Hepatocyte (in vitro differentiated cells): ENCODE results near the gene PTCD2. TPM values are rescaled to one million over a fixed set of nuclear protein-coding genes. Genes with fewer than 3 reads are reported as not detected.
A peak's percentile ranks its signal among the peaks of the same experiment; 100 is the strongest.

Experiments
- DNase-seq: peaks from one replicate; pipeline ENCODE4 v3.0.0-alpha.2; 2016; ENCODE audit warnings: low spot score
- H2AFZ ChIP-seq: fragments of 200-600 bp; sonication (generic); 2 replicates; pipeline ENCODE4 v1.6.0; 2016; ENCODE audit warnings: antibody characterized with exemption, mild to moderate bottlenecking
- H3K27ac ChIP-seq: fragments of 200-600 bp; sonication (generic); 2 replicates; pipeline ENCODE4 v1.5.1; 2016; ENCODE audit warnings: mild to moderate bottlenecking
- H3K27me3 ChIP-seq: fragments of 200-600 bp; sonication (generic); 2 replicates; pipeline ENCODE4 v1.6.1; 2016
- H3K36me3 ChIP-seq: fragments of 200-600 bp; sonication (generic); replicated peaks from 2 replicates; pipeline ENCODE4 v1.5.1; 2016; ENCODE audit warnings: low read depth; ENCODE audit not compliant: insufficient read depth
- H3K4me1 ChIP-seq: fragments of 200-600 bp; sonication (generic); 2 replicates; pipeline ENCODE4 v1.5.1; 2016; ENCODE audit warnings: mild to moderate bottlenecking, moderate library complexity; ENCODE audit not compliant: insufficient read depth
- H3K4me2 ChIP-seq: fragments of 200-600 bp; sonication (generic); 2 replicates; pipeline ENCODE4 v1.6.0; 2016
- H3K4me3 ChIP-seq: fragments of 200-600 bp; sonication (generic); 2 replicates; pipeline ENCODE4 v1.5.1; 2016; ENCODE audit warnings: mild to moderate bottlenecking
- H3K79me2 ChIP-seq: fragments of 200-600 bp; sonication (generic); 2 replicates; pipeline ENCODE4 v1.6.0; 2017; ENCODE audit warnings: mild to moderate bottlenecking
- H3K9me2 ChIP-seq: fragments of 200-600 bp; sonication (generic); replicated peaks from 2 replicates; pipeline ENCODE4 v1.6.0; 2017; ENCODE audit warnings: mild to moderate bottlenecking; ENCODE audit not compliant: insufficient read depth
- H3K9me3 ChIP-seq: fragments of 200-600 bp; sonication (generic); 2 replicates; pipeline ENCODE4 v1.5.1; 2016; ENCODE audit warnings: low read depth, mild to moderate bottlenecking
- H4K20me1 ChIP-seq: fragments of 200-600 bp; sonication (generic); 2 replicates; pipeline ENCODE4 v1.6.0; 2016; ENCODE audit warnings: mild to moderate bottlenecking; ENCODE audit not compliant: insufficient read depth, poor library complexity, severe bottlenecking
- EZH2 ChIP-seq: fragments of 200-600 bp; sonication (generic); IDR thresholded peaks from 2 replicates; pipeline ENCODE4 v1.6.1; 2016; ENCODE audit warnings: antibody characterized with exemption, mild to moderate bottlenecking, borderline replicate concordance
- EZH2phosphoT487 ChIP-seq: fragments of 200-600 bp; sonication (generic); IDR thresholded peaks from one replicate; pipeline ENCODE4 v1.6.1; 2018; ENCODE audit warnings: antibody characterized with exemption, mild to moderate bottlenecking, low read depth, moderate library complexity; ENCODE audit not compliant: unreplicated experiment, severe bottlenecking
- WGBS: methylation state at CpG from one replicate; pipeline ENCODE4 v1.1.6; 2016; ENCODE audit warnings: low lambda C conversion rate; ENCODE audit errors: missing lambda C conversion rate; 5-methylcytosine and 5-hydroxymethylcytosine counted together
- polyA plus RNA-seq: library from polyadenylated mRNA; unstranded; fragments of >200 nt; fragmentation: Nextera tagmentation; extraction: Ambion mirVana; gene quantifications from 2 replicates; pipeline ENCODE4 v1.2.1, GENCODE V29; 2016
- total RNA-seq: library from RNA; depleted of rRNA; stranded (reverse); fragments of >200 nt; gene quantifications from 2 replicates; pipeline ENCODE4 v1.2.3, GENCODE V29; 2014
- TF ChIP-seq, protein P1 (sequence below): fragments of 200-600 bp; sonication (generic); IDR thresholded peaks from 2 replicates; pipeline ENCODE4 v1.5.1; 2016; ENCODE audit warnings: antibody characterized with exemption, mild to moderate bottlenecking; ENCODE audit not compliant: poor library complexity

Gene PTCD2
- total and polyA plus RNA-seq, 2 experiments from 2014 or later = 5.8 to 10.5 TPM

GRCh38 chr5:72273547-72273946, 46.6 kb upstream of the PTCD2 start:
- no peak overlapping the region for H2AFZ ChIP-seq
- H3K4me1 ChIP-seq = no peaks in the 10 kb centered on the region
- no peaks in the 10 kb centered on the region for H3K27me3 ChIP-seq
- H3K4me2 ChIP-seq = no peak overlapping the region
- no peak overlapping the region for H3K4me3 ChIP-seq
- no peak overlapping the region for H3K27ac ChIP-seq
- H3K36me3 ChIP-seq = no peaks in the 10 kb centered on the region
- TF ChIP-seq EZH2 (no peak), EZH2phosphoT487 (no peak)
- TF ChIP-seq, protein P1, sequence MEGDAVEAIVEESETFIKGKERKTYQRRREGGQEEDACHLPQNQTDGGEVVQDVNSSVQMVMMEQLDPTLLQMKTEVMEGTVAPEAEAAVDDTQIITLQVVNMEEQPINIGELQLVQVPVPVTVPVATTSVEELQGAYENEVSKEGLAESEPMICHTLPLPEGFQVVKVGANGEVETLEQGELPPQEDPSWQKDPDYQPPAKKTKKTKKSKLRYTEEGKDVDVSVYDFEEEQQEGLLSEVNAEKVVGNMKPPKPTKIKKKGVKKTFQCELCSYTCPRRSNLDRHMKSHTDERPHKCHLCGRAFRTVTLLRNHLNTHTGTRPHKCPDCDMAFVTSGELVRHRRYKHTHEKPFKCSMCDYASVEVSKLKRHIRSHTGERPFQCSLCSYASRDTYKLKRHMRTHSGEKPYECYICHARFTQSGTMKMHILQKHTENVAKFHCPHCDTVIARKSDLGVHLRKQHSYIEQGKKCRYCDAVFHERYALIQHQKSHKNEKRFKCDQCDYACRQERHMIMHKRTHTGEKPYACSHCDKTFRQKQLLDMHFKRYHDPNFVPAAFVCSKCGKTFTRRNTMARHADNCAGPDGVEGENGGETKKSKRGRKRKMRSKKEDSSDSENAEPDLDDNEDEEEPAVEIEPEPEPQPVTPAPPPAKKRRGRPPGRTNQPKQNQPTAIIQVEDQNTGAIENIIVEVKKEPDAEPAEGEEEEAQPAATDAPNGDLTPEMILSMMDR = no peak
- WGBS = 92% methylated on average over 7 of the region's 7 CpGs
- H3K9me3 ChIP-seq = no peaks in the 10 kb centered on the region
- no peaks in the 10 kb centered on the region for H4K20me1 ChIP-seq
- peaks cover 19% of the 10 kb centered on the region for H3K79me2 ChIP-seq
- no peak for DNase-seq
- no peaks in the 10 kb centered on the region for H3K9me2 ChIP-seq

DNA sequence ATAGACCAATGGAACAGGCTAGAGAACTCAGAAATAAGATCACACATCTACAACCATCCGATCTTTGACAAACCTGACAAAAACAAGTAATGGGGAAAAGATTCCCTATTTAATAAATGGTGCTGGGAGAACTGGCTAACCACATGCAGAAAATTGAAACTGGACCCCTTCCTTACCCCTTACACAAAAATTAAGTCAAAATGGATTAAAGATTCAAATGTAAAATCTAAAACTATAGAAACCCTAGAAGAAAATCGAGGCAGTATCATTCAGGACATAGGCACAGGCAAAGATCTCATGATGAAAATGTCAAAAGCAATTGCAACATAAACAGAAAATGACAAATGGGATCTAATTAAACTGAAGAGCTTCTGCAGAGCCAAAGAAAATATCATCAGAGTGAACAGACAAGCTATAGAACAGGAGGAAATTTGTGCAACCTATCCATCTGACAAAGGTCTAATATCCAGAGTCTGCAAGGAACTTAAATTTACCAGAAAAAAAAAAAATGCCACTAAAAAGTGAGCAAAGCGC, 43.9 kb upstream of the PTCD2 start:
- peaks cover 15% of the 10 kb centered on the region for H3K4me1 ChIP-seq
- no peaks in the 10 kb centered on the region for H3K9me2 ChIP-seq
- no peaks in the 10 kb centered on the region for H4K20me1 ChIP-seq
- H3K27ac ChIP-seq = no peak overlapping the region
- H3K79me2 ChIP-seq = peaks cover 13% of the 10 kb centered on the region
- no peak overlapping the region for H3K4me2 ChIP-seq
- WGBS = 98% methylated on average over 3 of the region's 3 CpGs
- no peaks in the 10 kb centered on the region for H3K9me3 ChIP-seq
- no peak for DNase-seq
- no peak overlapping the region for H3K4me3 ChIP-seq
- no peak overlapping the region for H2AFZ ChIP-seq
- H3K27me3 ChIP-seq = no peaks in the 10 kb centered on the region
- no peak for TF ChIP-seq EZH2phosphoT487
- H3K36me3 ChIP-seq = no peaks in the 10 kb centered on the region

GRCh38 chr5:72280581-72281069, 39.5 kb upstream of the PTCD2 start:
- Histone ChIP-seq H3K4me1 (peaks cover 36% of the 10 kb centered on the region), H2AFZ (no peak overlapping the region), H3K4me3 (no peak overlapping the region), H3K79me2 (peaks cover 2% of the 10 kb centered on the region), H3K9me2 (no peaks in the 10 kb centered on the region), H3K9me3 (no peaks in the 10 kb centered on the region), H3K36me3 (no peaks in the 10 kb centered on the region), H4K20me1 (no peaks in the 10 kb centered on the region), H3K4me2 (no peak overlapping the region), H3K27me3 (no peaks in the 10 kb centered on the region), H3K27ac (peak overlapping the region; percentile 55)
- DNase-seq = peak; percentile 51
- 53% methylated on average over 2 of the region's 2 CpGs for WGBS
- TF ChIP-seq EZH2 (no peak), EZH2phosphoT487 (no peak)
- TF ChIP-seq, protein P1 = peak; percentile 55

DNA sequence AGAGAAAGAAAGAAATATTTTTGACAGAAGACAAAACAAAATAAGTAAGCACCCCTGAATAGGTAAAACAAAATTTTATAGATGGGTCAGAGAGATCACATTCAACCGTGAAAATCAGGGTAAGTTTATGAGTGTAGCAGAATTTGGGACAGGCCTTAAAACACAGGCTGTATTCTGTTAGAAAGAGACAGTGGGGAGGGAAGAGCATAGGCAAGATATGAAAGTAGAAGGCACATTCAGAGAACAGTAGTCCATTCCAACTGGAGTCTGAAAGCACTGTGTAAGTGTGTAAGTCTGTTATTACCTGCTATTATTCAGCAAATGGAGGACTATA, 38.8 kb upstream of the PTCD2 start:
- Histone ChIP-seq H4K20me1 (no peaks in the 10 kb centered on the region), H3K79me2 (no peaks in the 10 kb centered on the region), H3K9me2 (no peaks in the 10 kb centered on the region), H3K9me3 (no peaks in the 10 kb centered on the region), H3K4me3 (no peak overlapping the region), H2AFZ (no peak overlapping the region), H3K27me3 (no peaks in the 10 kb centered on the region), H3K4me2 (peak overlapping the region; percentile 32), H3K4me1 (peaks cover 36% of the 10 kb centered on the region), H3K27ac (peak overlapping the region; percentile 55), H3K36me3 (no peaks in the 10 kb centered on the region)
- TF ChIP-seq EZH2 = no peak
- TF ChIP-seq, protein P1 = no peak
- no peak for TF ChIP-seq EZH2phosphoT487
- 44% methylated on average over 1 of the region's 1 CpG for WGBS
- DNase-seq = no peak
